AG04449 (cell line): ENCODE results near the gene DLST.

Source experiments
- CTCF ChIA-PET: fragments of 350-600 bp; formaldehyde crosslinking; extraction: SDS; loops from one replicate; lab custom pipeline; 2021; ENCODE audit warnings: antibody characterized with exemption; lab: Yijun Ruan, JAX
- POLR2A ChIA-PET: fragments of 400-600, 350-600 bp; formaldehyde crosslinking; extraction: SDS; loops from one replicate; lab custom pipeline; 2020; ENCODE audit warnings: antibody characterized with exemption, inconsistent platforms; lab: Yijun Ruan, JAX
- DNase-seq: peaks from one replicate; pipeline ENCODE4 v3.0.0-alpha.2; 2010; ENCODE audit warnings: low read depth, low spot score
- H3K4me3 ChIP-seq: 2 replicates; pipeline ENCODE4 v1.5.1; 2011; ENCODE audit warnings: low read depth, mild to moderate bottlenecking, control low read depth, low read length
- CTCF ChIP-seq: IDR thresholded peaks from one replicate; pipeline ENCODE4 v1.5.1; 2011; ENCODE audit warnings: mild to moderate bottlenecking, moderate library complexity, low read length, control low read depth, inconsistent platforms; ENCODE audit not compliant: insufficient read depth; ENCODE audit errors: missing control alignments

The DLST gene

GRCh38 chr14:74947353-74948227 lies 65.9 kb downstream of the DLST start:
- no peak overlapping the region for H3K4me3 ChIP-seq
- POLR2A ChIA-PET, result no interaction called here
- DNase-seq, result no peak
- TF ChIP-seq CTCF, result no peak
- CTCF ChIA-PET, result interaction anchor here (0.6 to 11.9 kb wide), 25 partner anchors 6 to 146 kb away, joined by 3 to 182 read pairs (median 7); partner anchors contain the start of genes ACYP1, EIF2B2, PGF and ZC2HC1C

GRCh38 chr14:74948228-74949175 lies 66.8 kb downstream of the DLST start:
- no peak for TF ChIP-seq CTCF
- ChIA-PET POLR2A (no interaction called here), CTCF (interaction anchor here (0.6 to 11.9 kb wide), 15 partner anchors 10 to 140 kb away, joined by 3 to 182 read pairs (median 9); partner anchors contain the start of genes ACYP1, EIF2B2 and ZC2HC1C)
- DNase-seq, result no peak
- H3K4me3 ChIP-seq, result no peak overlapping the region

- CTCF ChIA-PET, result interaction anchor here (0.7 to 11.9 kb wide), 11 partner anchors 8 to 140 kb away, joined by 3 to 182 read pairs (median 15); partner anchors contain the start of gene ZC2HC1C
- POLR2A ChIA-PET, result no interaction called here
- no peak for TF ChIP-seq CTCF
- no peak overlapping the region for H3K4me3 ChIP-seq
- no peak for DNase-seq
These were observed 67.5 kb downstream of the DLST start for GRCh38 chr14:74949191-74949601.

GRCh38 chr14:74949859-74950573 lies 68.3 kb downstream of the DLST start:
- no peak overlapping the region for H3K4me3 ChIP-seq
- ChIA-PET POLR2A (no interaction called here), CTCF (interaction anchor here (0.7 to 11.9 kb wide), 8 partner anchors 9 to 139 kb away, joined by 3 to 182 read pairs (median 16); partner anchors contain the start of gene ZC2HC1C)
- no peak for DNase-seq
- TF ChIP-seq CTCF, result no peak

- POLR2A ChIA-PET, result no interaction called here
- TF ChIP-seq CTCF, result no peak
- no peak for DNase-seq
These were observed 69.2 kb downstream of the DLST start for GRCh38 chr14:74950795-74951442.

More at GRCh38 chr14:74950795-74951442, 69.2 kb downstream of the DLST start:
- CTCF ChIA-PET, result interaction anchor here (1.1 to 11.9 kb wide), 4 partner anchors 7 to 138 kb away, joined by 3 to 182 read pairs (median 34); no protein-coding TSS in a partner anchor
- H3K4me3 ChIP-seq, result no peak overlapping the region
